ENCODE results near the gene HEXA. TPM values are rescaled to one million over a fixed set of nuclear protein-coding genes. Genes with fewer than 3 reads are reported as not detected.

The HEXA gene
- total and polyA plus RNA-seq, 2 of the 8 experiments (the other 6 are each of a cell fraction or from before 2014, with no cell fraction given), result 52.5 to 73.7 TPM

DNA sequence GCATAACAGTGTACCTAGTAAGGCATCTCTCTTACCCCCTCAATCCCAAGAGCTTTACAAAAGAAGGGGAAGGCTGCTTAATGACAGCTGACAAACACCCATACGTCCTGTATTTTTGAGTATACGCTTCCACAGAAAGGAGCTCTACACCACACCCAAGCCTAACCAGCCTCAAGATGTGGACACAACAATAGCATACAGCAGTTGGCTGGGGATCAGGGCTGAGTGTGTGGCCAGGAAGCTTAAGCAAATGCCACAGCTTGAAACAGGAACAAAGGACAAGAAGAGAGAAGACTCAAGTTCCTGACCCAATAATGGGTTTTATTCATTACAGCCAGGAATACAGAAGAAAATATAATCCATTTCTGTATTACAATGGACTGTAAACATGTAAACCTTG, 6.9 kb downstream of the HEXA start:
- Histone ChIP-seq H3K79me2 (ENCODE audit: control insufficient read depth in 1 of 2, insufficient read depth in 2 of 2, low read length in 2 of 2) (peaks cover 0 to 35% of the 10 kb centered on the region in 2 experiments; a peak in 2 of 4 replicates), H3K9ac (replicated peaks in 1 of 4; ENCODE audit: extremely low read depth in 1 of 4, low read depth in 3 of 4, low read length in 3 of 4) (no peak overlapping the region), H4K5ac (ENCODE audit: insufficient read length, low read depth, low read length) (no peak overlapping the region), H2BK12ac (ENCODE audit: low read depth, low read length) (no peak overlapping the region), H3K23me2 (ENCODE audit: low read depth, low read length) (no peaks in the 10 kb centered on the region), H2AK5ac (ENCODE audit: low read depth, low read length) (no peak overlapping the region), H4K8ac (ENCODE audit: extremely low read depth, insufficient read depth, low read length) (no peak overlapping the region), H3K4me2 (ENCODE audit: insufficient read depth in 1 of 2, low read depth in 2 of 2, low read length in 2 of 2) (no peak overlapping the region), H3K14ac (ENCODE audit: insufficient read length) (no peak overlapping the region), H3K56ac (replicated peaks; ENCODE audit: insufficient read length, low read depth, low read length) (no peak overlapping the region), H2BK120ac (replicated peaks; ENCODE audit: low read depth, low read length) (no peak overlapping the region), H4K20me1 (replicated peaks in 1 of 2; ENCODE audit: control insufficient read depth in 1 of 2, insufficient read depth in 2 of 2, low read length in 2 of 2) (peaks cover 1 to 2% of the 10 kb centered on the region in 2 experiments), H3K36me3 (ENCODE audit: control insufficient read depth in 2 of 4, insufficient read depth in 4 of 4, low read length in 3 of 4) (peaks cover 0 to 4% (median 0%) of the 10 kb centered on the region in 4 experiments; a peak in 2 of 8 replicates), H2AFZ (ENCODE audit: low read length) (no peak overlapping the region), H4K91ac (replicated peaks; ENCODE audit: insufficient read length, low read length) (no peak overlapping the region), H3K23ac (ENCODE audit: insufficient read length) (no peak overlapping the region), H3K4me3 (ENCODE audit: extremely low read depth in 1 of 4, insufficient read depth in 2 of 4, low read depth in 3 of 4, low read length in 4 of 4) (no peak overlapping the region), H2BK20ac (ENCODE audit: low read length) (no peak overlapping the region), H2BK5ac (ENCODE audit: low read depth, low read length) (no peak overlapping the region), H3K27ac (ENCODE audit: low read depth, low read length) (no peak overlapping the region), H3K79me1 (ENCODE audit: low read depth, low read length) (peaks cover 9% of the 10 kb centered on the region; the same call in 1 of the 2 replicates), H3K27me3 (replicated peaks in 1 of 4; ENCODE audit: control insufficient read depth in 3 of 4, extremely low read depth in 1 of 4, insufficient read depth in 3 of 4, low read length in 3 of 4) (no peaks in the 10 kb centered on the region), H3K4ac (replicated peaks; ENCODE audit: insufficient read length, low read depth, low read length) (no peak overlapping the region), H2BK15ac (ENCODE audit: low read length) (no peak overlapping the region), H3K18ac (ENCODE audit: extremely low read depth, low read length) (no peak overlapping the region), H3K9me3 (ENCODE audit: insufficient read depth in 2 of 2, low read depth in 1 of 2, low read length in 1 of 2) (no peaks in the 10 kb centered on the region), H3K4me1 (replicated peaks in 1 of 4; ENCODE audit: control insufficient read depth in 3 of 4, insufficient read depth in 4 of 4, low read length in 3 of 4) (no peaks in the 10 kb centered on the region)
- FAIRE-seq (no peak), DNase-seq (ENCODE audit: low read depth in 1 of 2, low spot score in 2 of 2) (no peak)
- TF ChIP-seq TAF7 (optimal IDR thresholded peaks at IDR 0.05; ENCODE audit: borderline replicate concordance, low read depth, low read length) (no peak), TAF1 (IDR thresholded peaks at IDR 0.05; ENCODE audit: low read depth, low read length) (no peak), CREB1 (IDR thresholded peaks at IDR 0.05) (no peak), RNF2 (IDR thresholded peaks at IDR 0.05; ENCODE audit: borderline replicate concordance, low read depth, low read length, missing control alignments, poor library complexity, severe bottlenecking) (no peak), SIX5 (IDR thresholded peaks at IDR 0.05; ENCODE audit: low read depth, low read length) (no peak), CHD2 (IDR thresholded peaks at IDR 0.05; ENCODE audit: low read length) (no peak), BRCA1 (IDR thresholded peaks at IDR 0.05; ENCODE audit: low read depth, low read length) (no peak), CTBP2 (IDR thresholded peaks at IDR 0.05; ENCODE audit: borderline replicate concordance, insufficient read depth, insufficient read length, low read length) (no peak), CEBPB (IDR thresholded peaks at IDR 0.05; ENCODE audit: low read depth, low read length) (no peak)
- TF ChIP-seq, protein P1, sequence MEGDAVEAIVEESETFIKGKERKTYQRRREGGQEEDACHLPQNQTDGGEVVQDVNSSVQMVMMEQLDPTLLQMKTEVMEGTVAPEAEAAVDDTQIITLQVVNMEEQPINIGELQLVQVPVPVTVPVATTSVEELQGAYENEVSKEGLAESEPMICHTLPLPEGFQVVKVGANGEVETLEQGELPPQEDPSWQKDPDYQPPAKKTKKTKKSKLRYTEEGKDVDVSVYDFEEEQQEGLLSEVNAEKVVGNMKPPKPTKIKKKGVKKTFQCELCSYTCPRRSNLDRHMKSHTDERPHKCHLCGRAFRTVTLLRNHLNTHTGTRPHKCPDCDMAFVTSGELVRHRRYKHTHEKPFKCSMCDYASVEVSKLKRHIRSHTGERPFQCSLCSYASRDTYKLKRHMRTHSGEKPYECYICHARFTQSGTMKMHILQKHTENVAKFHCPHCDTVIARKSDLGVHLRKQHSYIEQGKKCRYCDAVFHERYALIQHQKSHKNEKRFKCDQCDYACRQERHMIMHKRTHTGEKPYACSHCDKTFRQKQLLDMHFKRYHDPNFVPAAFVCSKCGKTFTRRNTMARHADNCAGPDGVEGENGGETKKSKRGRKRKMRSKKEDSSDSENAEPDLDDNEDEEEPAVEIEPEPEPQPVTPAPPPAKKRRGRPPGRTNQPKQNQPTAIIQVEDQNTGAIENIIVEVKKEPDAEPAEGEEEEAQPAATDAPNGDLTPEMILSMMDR (IDR thresholded peaks at IDR 0.05; ENCODE audit: control extremely low read depth in 1 of 3, insufficient read depth in 1 of 3, low read depth in 1 of 3, low read length in 3 of 3), result no peak
- CTCF ChIA-PET (ENCODE audit: partially characterized antibody), result interaction anchor here (0.6 kb wide), 1 partner anchor 28 kb away, joined by 4 read pairs; no protein-coding TSS in a partner anchor
- POLR2A ChIA-PET (ENCODE audit: partially characterized antibody), result interaction anchor here (0.9 kb wide), 1 partner anchor 9 kb away, joined by 3 read pairs; no protein-coding TSS in a partner anchor
- WGBS, 2 experiments (ENCODE audit: extremely low coverage in 1 of 2, insufficient coverage in 1 of 2, insufficient read length in 1 of 2, insufficient replicate concordance in 2 of 2, low coverage in 1 of 2, low lambda C conversion rate in 2 of 2, missing lambda C conversion rate in 1 of 2), result 91% methylated on average over 2 of the region's 2 CpGs; no CpG with 5 or more reads in 1 of the 2 experiments
